IPS-18a (cell line): ENCODE results near the gene TVP23C.

Source experiments
- H3K27ac ChIP-seq: one replicate; pipeline ENCODE4 v1.5.1; 2013; ENCODE audit warnings: low read length
- H3K27me3 ChIP-seq: one replicate; pipeline ENCODE4 v1.6.1; 2013; ENCODE audit warnings: mild to moderate bottlenecking, low read length; ENCODE audit not compliant: control insufficient read depth, insufficient read depth
- H3K36me3 ChIP-seq: one replicate; pipeline ENCODE4 v1.6.1; 2013; ENCODE audit warnings: low read depth, low read length; ENCODE audit not compliant: control insufficient read depth
- H3K4me1 ChIP-seq: one replicate; pipeline ENCODE4 v1.6.1; 2013; ENCODE audit warnings: low read depth, low read length; ENCODE audit not compliant: control insufficient read depth
- H3K4me3 ChIP-seq: one replicate; pipeline ENCODE4 v1.5.1; 2013; ENCODE audit warnings: low read length
- H3K9ac ChIP-seq: one replicate; pipeline ENCODE4 v1.6.1; 2013; ENCODE audit warnings: mild to moderate bottlenecking, low read length, moderate library complexity
- H3K9me3 ChIP-seq: one replicate; pipeline ENCODE4 v1.6.1; 2013; ENCODE audit warnings: low read depth, low read length; ENCODE audit not compliant: control insufficient read depth

TVP23C gene

GRCh38 chr17:15454346-15454745 lies 108.9 kb downstream of the TVP23C start:
- H3K36me3 ChIP-seq, result no peaks in the 10 kb centered on the region
- H3K4me1 ChIP-seq, result no peaks in the 10 kb centered on the region
- no peak overlapping the region for H3K9ac ChIP-seq
- H3K27me3 ChIP-seq, result no peaks in the 10 kb centered on the region
- no peak overlapping the region for H3K27ac ChIP-seq
- no peak overlapping the region for H3K4me3 ChIP-seq
- no peaks in the 10 kb centered on the region for H3K9me3 ChIP-seq

- H3K4me1 ChIP-seq, result no peaks in the 10 kb centered on the region
- H3K9ac ChIP-seq, result no peak overlapping the region
- H3K27ac ChIP-seq, result no peak overlapping the region
- no peak overlapping the region for H3K4me3 ChIP-seq
- H3K36me3 ChIP-seq, result no peaks in the 10 kb centered on the region
- no peaks in the 10 kb centered on the region for H3K27me3 ChIP-seq
- H3K9me3 ChIP-seq, result no peaks in the 10 kb centered on the region
These were observed 109.5 kb downstream of the TVP23C start for GRCh38 chr17:15453782-15454181.

GRCh38 chr17:15453246-15453645 lies 110.0 kb downstream of the TVP23C start:
- no peaks in the 10 kb centered on the region for H3K27me3 ChIP-seq
- H3K4me3 ChIP-seq, result no peak overlapping the region
- H3K9me3 ChIP-seq, result no peaks in the 10 kb centered on the region
- no peaks in the 10 kb centered on the region for H3K4me1 ChIP-seq
- H3K27ac ChIP-seq, result no peak overlapping the region
- no peaks in the 10 kb centered on the region for H3K36me3 ChIP-seq
- H3K9ac ChIP-seq, result no peak overlapping the region

GRCh38 chr17:15452746-15453145 lies 110.5 kb downstream of the TVP23C start:
- H3K4me1 ChIP-seq, result no peaks in the 10 kb centered on the region
- no peak overlapping the region for H3K27ac ChIP-seq
- no peaks in the 10 kb centered on the region for H3K9me3 ChIP-seq
- H3K9ac ChIP-seq, result no peak overlapping the region
- H3K36me3 ChIP-seq, result no peaks in the 10 kb centered on the region
- H3K27me3 ChIP-seq, result no peaks in the 10 kb centered on the region
- no peak overlapping the region for H3K4me3 ChIP-seq
